T47D (cell line): ENCODE measurements around the gene ANKRD28.
"Not testable (repeated sequence)": the region's sequence is repeated elsewhere in the genome, so short reads cannot be mapped to it uniquely, and the experiment has no call there.

ENCODE experiments used
- DNase-seq, 2 experiments: peaks; one replicate each; pipeline versions ENCODE4 v3.0.0 to v3.0.0-alpha.2; 2011 to 2012; ENCODE audit warnings: low read depth in 1 of 2, low spot score in 1 of 2
- JUND ChIP-seq: IDR thresholded peaks from 2 replicates; pipeline ENCODE4 v1.6.1; 2012; ENCODE audit warnings: low read depth
- in situ Hi-C: cut with HindIII; loops from 2 replicates; pipeline ENCODE4 v1.10.0; 2016; ENCODE audit warnings: low sequenced_read_pairs, low pct_unique_long_range_greater_than_20kb

The ANKRD28 gene

GRCh38 chr3:15779111-15779510 lies 18.7 kb downstream of the ANKRD28 start:
- DNase-seq, result no peak
- no peak for TF ChIP-seq JUND
- in situ Hi-C loops, result no loop called here

- no peak for TF ChIP-seq JUND
- in situ Hi-C loops, result no loop called here
- no peak for DNase-seq
Measured at GRCh38 chr3:15778332-15778858, 19.4 kb downstream of the ANKRD28 start.

- DNase-seq, in situ Hi-C loops: not testable (repeated sequence)
Measured at GRCh38 chr3:15774931-15775560, 22.7 kb downstream of the ANKRD28 start.

- in situ Hi-C loops, result no loop called here
- TF ChIP-seq JUND, result no peak
- DNase-seq, result no peak
Measured at GRCh38 chr3:15771444-15771843, 26.3 kb downstream of the ANKRD28 start.

- TF ChIP-seq JUND, result no peak
- in situ Hi-C loops, result no loop called here
- no peak for DNase-seq
Measured at GRCh38 chr3:15769256-15769915, 28.4 kb downstream of the ANKRD28 start.

GRCh38 chr3:15768421-15769255 lies 29.1 kb downstream of the ANKRD28 start:
- DNase-seq, result peak in 1 of 2 experiments; percentile 33
- in situ Hi-C loops, result no loop called here
- TF ChIP-seq JUND, result no peak

- DNase-seq, result no peak
- TF ChIP-seq JUND, result no peak
- in situ Hi-C loops, result no loop called here
Measured at GRCh38 chr3:15766406-15766805, 31.4 kb downstream of the ANKRD28 start.

- no peak for DNase-seq
- TF ChIP-seq JUND, result no peak
- in situ Hi-C loops, result no loop called here
Measured at GRCh38 chr3:15758295-15758694, 39.5 kb downstream of the ANKRD28 start.

- in situ Hi-C loops, result no loop called here
Measured at GRCh38 chr3:15757824-15758223, 40.0 kb downstream of the ANKRD28 start.

GRCh38 chr3:15756505-15756904 lies 41.3 kb downstream of the ANKRD28 start:
- no peak for TF ChIP-seq JUND
- in situ Hi-C loops, result no loop called here
- no peak for DNase-seq

More at GRCh38 chr3:15757824-15758223, 40.0 kb downstream of the ANKRD28 start:
- DNase-seq, result no peak
- no peak for TF ChIP-seq JUND

GRCh38 chr3:15755780-15756179 lies 42.0 kb downstream of the ANKRD28 start:
- peak; percentile 47 to 64 for DNase-seq
- peak; percentile 50 for TF ChIP-seq JUND
- in situ Hi-C loops, result no loop called here

- TF ChIP-seq JUND, result no peak
- DNase-seq, result no peak
- in situ Hi-C loops, result no loop called here
Measured at GRCh38 chr3:15755181-15755580, 42.6 kb downstream of the ANKRD28 start.

- DNase-seq, result no peak
- in situ Hi-C loops, result no loop called here
- no peak for TF ChIP-seq JUND
Measured at GRCh38 chr3:15754047-15754446, 43.7 kb downstream of the ANKRD28 start.
